GM12878 (cell line): Measurements from ENCODE around the gene IFT52. TPM values are rescaled to one million over a fixed set of nuclear protein-coding genes. Genes with fewer than 3 reads are reported as not detected.

Experiments
- ATAC-seq: fragments of 200-7000 bp; cut with Tn5 transposase; 3 replicates; pipeline ENCODE4 v1.9.1; 2020; ENCODE audit warnings: mild to moderate bottlenecking, moderate library complexity
- BruUV-seq: library from RNA; stranded (reverse); fragments of 400-500 nt; replicated peaks from 2 replicates; lab custom pipeline; 2021; lab: Mats Ljungman, UMichigan
- CTCF ChIA-PET: fragments of 300-600 bp; sonication (Branson Sonifier 250); formaldehyde crosslinking; extraction: SDS; loops from one replicate; lab custom pipeline; 2021; ENCODE audit warnings: inconsistent platforms; lab: Yijun Ruan, JAX
- POLR2A ChIA-PET: fragments of 350-600 bp; formaldehyde crosslinking; extraction: SDS; loops from one replicate; lab custom pipeline; 2021; ENCODE audit warnings: inconsistent platforms; lab: Charles Lee
- RAD21 ChIA-PET: fragments of 300-600 bp; sonication (Branson Sonifier 250); formaldehyde crosslinking; loops from one replicate; lab custom pipeline; 2023; ENCODE audit warnings: antibody characterized with exemption; ENCODE audit not compliant: unreplicated experiment; lab: Charles Lee
- SMC1A ChIA-PET: fragments of 300-600 bp; sonication (Branson Sonifier 250); formaldehyde crosslinking; loops from one replicate; lab custom pipeline; 2023; ENCODE audit not compliant: unreplicated experiment, uncharacterized antibody; lab: Charles Lee
- DNase-seq: peaks from one replicate; pipeline ENCODE4 v3.0.0-alpha.2; 2011; ENCODE audit warnings: low read depth, low spot score
- FAIRE-seq: peaks from 3 replicates; lab custom pipeline; 2011; peaks lifted over from hg19 to GRCh38; lab: Jason Lieb, UNC
- H2AFZ ChIP-seq: 2 replicates; pipeline ENCODE4 v1.6.0; 2011; ENCODE audit warnings: low read depth, low read length, control low read depth; ENCODE audit not compliant: control insufficient read depth
- H3K27ac ChIP-seq: 2 replicates; pipeline ENCODE4 v1.5.1; 2011; ENCODE audit warnings: control low read depth; ENCODE audit not compliant: control insufficient read depth, insufficient read depth
- H3K27me3 ChIP-seq, 2 experiments: replicated peaks in 1 of 2; 2 replicates each; pipeline versions ENCODE4 v1.6.0 to v1.6.1; 2011; ENCODE audit warnings: low read length in 1 of 2; ENCODE audit not compliant: control insufficient read depth in 2 of 2, insufficient read depth in 2 of 2
- H3K36me3 ChIP-seq, 2 experiments: 2 replicates each; pipeline ENCODE4 v1.5.1; 2011; ENCODE audit warnings: low read length in 1 of 2; ENCODE audit not compliant: control insufficient read depth in 2 of 2, insufficient read depth in 2 of 2
- H3K4me1 ChIP-seq: 2 replicates; pipeline ENCODE4 v1.6.1; 2011; ENCODE audit warnings: mild to moderate bottlenecking, low read length, moderate library complexity, mixed read lengths; ENCODE audit not compliant: control insufficient read depth, insufficient read depth
- H3K4me2 ChIP-seq: 2 replicates; pipeline ENCODE4 v1.6.0; 2011; ENCODE audit warnings: control low read depth; ENCODE audit not compliant: control insufficient read depth, insufficient read depth
- H3K4me3 ChIP-seq: fragments of 200-600 bp; sonication (generic); 2 replicates; pipeline ENCODE4 v1.5.1; 2016
- H3K79me2 ChIP-seq: 2 replicates; pipeline ENCODE4 v1.6.0; 2011; ENCODE audit warnings: low read length; ENCODE audit not compliant: control insufficient read depth, insufficient read depth
- H3K9ac ChIP-seq: 2 replicates; pipeline ENCODE4 v1.8.0; 2011; ENCODE audit warnings: low read length, control low read depth, mixed read lengths; ENCODE audit not compliant: control insufficient read depth, insufficient read depth
- H3K9me3 ChIP-seq: replicated peaks from 3 replicates; pipeline ENCODE4 v1.5.1; 2011; ENCODE audit warnings: mild to moderate bottlenecking, low read length; ENCODE audit not compliant: control insufficient read depth, insufficient read depth
- H4K20me1 ChIP-seq: 2 replicates; pipeline ENCODE4 v1.6.0; 2011; ENCODE audit not compliant: control insufficient read depth, insufficient read depth
- CBX5 ChIP-seq: sonication (generic); IDR thresholded peaks from 2 replicates; pipeline ENCODE4 v1.6.1; 2016; ENCODE audit warnings: low read depth, moderate library complexity, mild to moderate bottlenecking, inconsistent platforms
- CREM ChIP-seq: IDR thresholded peaks from 2 replicates; pipeline ENCODE4 v1.6.1; 2014; ENCODE audit warnings: antibody characterized with exemption, low read depth
- E2F4 ChIP-seq: IDR thresholded peaks from 2 replicates; pipeline ENCODE4 v1.6.1; 2012; ENCODE audit warnings: low read depth, low read length, improper control_type of control experiment
- GATAD2B ChIP-seq: fragments of 450-650 bp; conservative IDR thresholded peaks from 2 replicates; pipeline ENCODE4 v1.6.1; 2017; ENCODE audit warnings: low read depth, mild to moderate bottlenecking, moderate library complexity
- HCFC1 ChIP-seq: fragments of 150-350 bp; IDR thresholded peaks from 2 replicates; pipeline ENCODE4 v1.6.1; 2014; ENCODE audit warnings: low read length
- MEF2A ChIP-seq: IDR thresholded peaks from 2 replicates; pipeline ENCODE4 v1.6.1; 2011; ENCODE audit warnings: low read depth, mild to moderate bottlenecking, low read length, moderate library complexity; ENCODE audit not compliant: insufficient read depth
- MTA3 ChIP-seq: IDR thresholded peaks from 2 replicates; pipeline ENCODE4 v1.6.1; 2012; ENCODE audit warnings: low read length, inconsistent platforms, borderline replicate concordance
- NBN ChIP-seq: fragments of 450-650 bp; IDR thresholded peaks from 2 replicates; pipeline ENCODE4 v1.6.1; 2016
- NFIC ChIP-seq: IDR thresholded peaks from 2 replicates; pipeline ENCODE4 v1.6.1; 2012; ENCODE audit warnings: low read depth, mild to moderate bottlenecking, inconsistent platforms, low read length, moderate library complexity
- NR2F1 ChIP-seq: fragments of 450-650 bp; conservative IDR thresholded peaks from 2 replicates; pipeline ENCODE4 v1.6.1; 2017; ENCODE audit warnings: mild to moderate bottlenecking
- POLR2AphosphoS5 ChIP-seq: IDR thresholded peaks from 2 replicates; pipeline ENCODE4 v1.6.1; 2011; ENCODE audit warnings: mild to moderate bottlenecking, low read length, inconsistent platforms
- RUNX3 ChIP-seq: IDR thresholded peaks from 2 replicates; pipeline ENCODE4 v1.6.1; 2012; ENCODE audit warnings: low read length, inconsistent platforms
- TCF3 ChIP-seq: IDR thresholded peaks from 2 replicates; pipeline ENCODE4 v1.6.1; 2012; ENCODE audit warnings: low read depth, mild to moderate bottlenecking, low read length, borderline replicate concordance; ENCODE audit not compliant: insufficient read depth
- TCF7 ChIP-seq: IDR thresholded peaks from 2 replicates; pipeline ENCODE4 v1.6.1; 2014; ENCODE audit warnings: antibody characterized with exemption, borderline replicate concordance
- WGBS: methylation state at CpG from one replicate; pipeline ENCODE4 v1.1.6; 2016; ENCODE audit warnings: low lambda C conversion rate; ENCODE audit not compliant: insufficient replicate concordance, insufficient coverage; ENCODE audit errors: missing lambda C conversion rate; 5-methylcytosine and 5-hydroxymethylcytosine counted together
- in situ Hi-C: fragments of 300-500 bp; cut with MboI; formaldehyde crosslinking; loops from 9 replicates; pipeline ENCODE4 v1.14.3; 2018; ENCODE audit warnings: mixed read lengths
- intact Hi-C: fragments of 100-400 bp; cut with micrococcal nuclease; formaldehyde crosslinking; loops from one replicate; pipeline ENCODE4 v1.14.2; 2022; ENCODE audit not compliant: unreplicated experiment
- polyA plus RNA-seq, 11 experiments: library from polyadenylated mRNA; depleted of rRNA in 4 of 11; unstranded in 6 of 11; stranded (reverse) in 5 of 11; fragments of >200 nt; fragmentation: Nextera tagmentation in 4 of 11; fragmentation: Illumina TruSeq in 1 of 11; extraction: Ambion mirVana in 4 of 11; extraction: Trizol in 1 of 11; gene quantifications; 1 replicate in 1 of 11; 2 replicates in 10 of 11; pipeline versions ENCODE4 v1.2.1 to v1.2.3, GENCODE V29; 2011 to 2016; ENCODE audit warnings: inconsistent platforms in 2 of 11, missing spikeins in 2 of 11, low read depth in 1 of 11
- total RNA-seq, 4 experiments: library from RNA; depleted of rRNA in 3 of 4; stranded (reverse); fragments of >200 nt in 3 of 4; fragmentation: Illumina TruSeq in 1 of 4; extraction: Trizol in 1 of 4; gene quantifications; 2 replicates each; pipeline versions ENCODE4 v1.2.1 to v1.2.3, GENCODE V29; 2013 to 2021

IFT52 gene
- total and polyA plus RNA-seq, 10 of the 15 experiments (the other 5 are each of a cell fraction or from before 2014, with no cell fraction given), result 18.1 to 30.5 (median 26.0) TPM

DNA sequence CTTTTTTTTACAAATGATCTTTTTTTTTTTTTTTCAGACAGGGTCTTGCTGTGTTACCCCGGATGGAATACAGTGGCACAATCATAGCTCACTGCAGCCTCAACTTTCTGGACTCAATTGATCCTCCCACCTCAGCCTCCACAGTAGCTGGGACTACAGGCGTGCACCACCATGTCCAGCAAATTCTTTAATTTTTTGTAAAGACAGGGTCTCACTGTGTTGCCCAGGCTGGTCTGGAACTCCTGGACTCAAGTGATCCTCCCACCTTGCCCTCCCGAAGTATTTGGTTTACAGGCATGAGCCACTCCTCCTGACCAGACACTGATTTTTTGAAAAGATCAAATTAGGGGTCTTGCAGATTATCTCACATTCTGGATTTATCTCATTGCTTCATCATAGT, 65.2 kb downstream of the IFT52 start:
- 90% methylated on average over 2 of the region's 3 CpGs for WGBS

More for the DNA sequence above, 65.2 kb downstream of the IFT52 start:
- intact Hi-C loops, result no loop called here
- peak; percentile 23 for FAIRE-seq
- no TSS peak for BruUV-seq
- Histone ChIP-seq H3K9ac (peak overlapping the region; percentile 86; the same call in 1 of the 2 replicates), H3K79me2 (no peaks in the 10 kb centered on the region; the same call in 1 of the 2 replicates), H4K20me1 (no peaks in the 10 kb centered on the region), H2AFZ (no peak overlapping the region; the same call in 1 of the 2 replicates), H3K36me3 (no peaks in the 10 kb centered on the region), H3K4me1 (peaks cover 11% of the 10 kb centered on the region), H3K4me3 (0 out of 2 replicates have a peak overlapping the region, but pooled peaks have one; percentile 88), H3K27me3 (no peaks in the 10 kb centered on the region), H3K4me2 (peak overlapping the region; percentile 31; the same call in 1 of the 2 replicates), H3K9me3 (no peaks in the 10 kb centered on the region), H3K27ac (no peak overlapping the region)
- TF ChIP-seq NR2F1 (no peak), GATAD2B (no peak), TCF7 (no peak), NFIC (no peak), CREM (no peak), POLR2AphosphoS5 (no peak), MEF2A (no peak), E2F4 (no peak), RUNX3 (no peak), MTA3 (no peak), NBN (no peak), TCF3 (no peak), HCFC1 (no peak), CBX5 (no peak)
- in situ Hi-C loops, result no loop called here
- no peak for ATAC-seq
- CTCF ChIA-PET, result interaction anchor here (1.4 kb wide), 1 partner anchor 117 kb away, joined by 3 read pairs; no protein-coding TSS in a partner anchor
- POLR2A ChIA-PET, result interaction anchor here (0.6 kb wide), 2 partner anchors 63 to 453 kb away, joined by 3 to 7 read pairs; no protein-coding TSS in a partner anchor
- SMC1A ChIA-PET, result no interaction called here
- RAD21 ChIA-PET, result interaction anchor here (1.0 kb wide), 1 partner anchor 169 kb away, joined by 3 read pairs; no protein-coding TSS in a partner anchor
- DNase-seq, result no peak
